DOHH2 (cell line): Measurements from ENCODE around the gene AVPI1.

ENCODE experiments used
- H3F3A ChIP-seq: fragments of 200-600 bp; sonication (generic), shearing (Covaris generic); 2 replicates; pipeline ENCODE4 v1.6.0; 2016; ENCODE audit warnings: antibody characterized with exemption, mild to moderate bottlenecking; ENCODE audit not compliant: control insufficient read depth, insufficient read depth
- H3K27ac ChIP-seq: fragments of 200-600 bp; sonication (generic); 2 replicates; pipeline ENCODE4 v1.5.1; 2014; ENCODE audit warnings: low read depth, mild to moderate bottlenecking, low read length, moderate library complexity
- H3K27me3 ChIP-seq: fragments of 200-600 bp; sonication (generic); 2 replicates; pipeline ENCODE4 v1.6.1; 2014; ENCODE audit warnings: mild to moderate bottlenecking, low read length, mixed read lengths; ENCODE audit not compliant: control insufficient read depth
- H3K36me3 ChIP-seq: fragments of 200-600 bp; sonication (generic); 2 replicates; pipeline ENCODE4 v1.6.1; 2014; ENCODE audit warnings: mild to moderate bottlenecking, low read length, moderate library complexity, mixed read lengths; ENCODE audit not compliant: control insufficient read depth
- H3K4me1 ChIP-seq: fragments of 200-600 bp; sonication (generic); 2 replicates; pipeline ENCODE4 v1.6.1; 2014; ENCODE audit warnings: mild to moderate bottlenecking, low read length, mixed read lengths; ENCODE audit not compliant: control insufficient read depth
- H3K4me2 ChIP-seq: fragments of 200-600 bp; sonication (generic); 2 replicates; pipeline ENCODE4 v1.6.0; 2014; ENCODE audit warnings: mild to moderate bottlenecking, low read length, moderate library complexity
- H3K4me3 ChIP-seq: fragments of 200-600 bp; sonication (generic); 2 replicates; pipeline ENCODE4 v1.5.1; 2014; ENCODE audit warnings: mild to moderate bottlenecking, low read length, mixed read lengths
- H3K79me2 ChIP-seq: fragments of 200-600 bp; sonication (generic); 2 replicates; pipeline ENCODE4 v1.6.1; 2014; ENCODE audit warnings: mild to moderate bottlenecking, low read length, mixed read lengths; ENCODE audit not compliant: control insufficient read depth
- H3K9me2 ChIP-seq: fragments of 200-600 bp; sonication (generic); replicated peaks from 2 replicates; pipeline ENCODE4 v1.6.1; 2014; ENCODE audit warnings: mild to moderate bottlenecking, low read length, mixed read lengths; ENCODE audit not compliant: control insufficient read depth
- H3K9me3 ChIP-seq: fragments of 200-600 bp; sonication (generic); 2 replicates; pipeline ENCODE4 v1.6.1; 2014; ENCODE audit warnings: antibody characterized with exemption, low read length, mixed read lengths; ENCODE audit not compliant: control insufficient read depth, insufficient read depth
- H4K20me1 ChIP-seq: fragments of 200-600 bp; sonication (generic); 2 replicates; pipeline ENCODE4 v1.6.0; 2014; ENCODE audit warnings: low read depth, mild to moderate bottlenecking, antibody characterized with exemption, low read length, moderate library complexity; ENCODE audit not compliant: control insufficient read depth, insufficient read depth
- CTCF ChIP-seq: fragments of 200-600 bp; sonication (generic); IDR thresholded peaks from one replicate; pipeline ENCODE4 v1.5.1; 2014; ENCODE audit warnings: antibody characterized with exemption, mild to moderate bottlenecking, low read depth, low read length; ENCODE audit not compliant: poor library complexity, severe bottlenecking
- EZH2phosphoT487 ChIP-seq: fragments of 200-600 bp; sonication (generic); IDR thresholded peaks from 2 replicates; pipeline ENCODE4 v1.6.1; 2017; ENCODE audit warnings: borderline replicate concordance, mild to moderate bottlenecking, antibody characterized with exemption, low read length, moderate library complexity, mixed read lengths

The AVPI1 gene

GRCh38 chr10:97675222-97675621, 11.8 kb downstream of the AVPI1 start:
- H3K36me3 ChIP-seq, result peaks cover 23% of the 10 kb centered on the region
- no peaks in the 10 kb centered on the region for H4K20me1 ChIP-seq
- peaks cover 8% of the 10 kb centered on the region for H3K4me1 ChIP-seq
- H3F3A ChIP-seq, result no peaks in the 10 kb centered on the region; the same call in 1 of the 2 replicates
- H3K9me2 ChIP-seq, result no peaks in the 10 kb centered on the region
- H3K4me2 ChIP-seq, result no peak overlapping the region
- TF ChIP-seq EZH2phosphoT487, result no peak
- no peak for TF ChIP-seq CTCF
- no peaks in the 10 kb centered on the region for H3K9me3 ChIP-seq
- no peak overlapping the region for H3K4me3 ChIP-seq
- H3K79me2 ChIP-seq, result no peaks in the 10 kb centered on the region
- no peaks in the 10 kb centered on the region for H3K27me3 ChIP-seq
- H3K27ac ChIP-seq, result no peak overlapping the region

- H3F3A ChIP-seq, result no peaks in the 10 kb centered on the region; the same call in 1 of the 2 replicates
- no peak overlapping the region for H3K4me3 ChIP-seq
- no peaks in the 10 kb centered on the region for H3K27me3 ChIP-seq
- no peaks in the 10 kb centered on the region for H4K20me1 ChIP-seq
- H3K4me1 ChIP-seq, result peaks cover 8% of the 10 kb centered on the region
- H3K9me2 ChIP-seq, result no peaks in the 10 kb centered on the region
- no peak overlapping the region for H3K27ac ChIP-seq
- TF ChIP-seq CTCF, result no peak
- no peak for TF ChIP-seq EZH2phosphoT487
- peaks cover 23% of the 10 kb centered on the region for H3K36me3 ChIP-seq
- no peaks in the 10 kb centered on the region for H3K9me3 ChIP-seq
- no peak overlapping the region for H3K4me2 ChIP-seq
- no peaks in the 10 kb centered on the region for H3K79me2 ChIP-seq
These were observed 13.1 kb downstream of the AVPI1 start for GRCh38 chr10:97673736-97674525.

- TF ChIP-seq EZH2phosphoT487, result no peak
- TF ChIP-seq CTCF, result no peak
- Histone ChIP-seq H3F3A (no peaks in the 10 kb centered on the region), H3K36me3 (peaks cover 26% of the 10 kb centered on the region), H3K27ac (no peak overlapping the region), H4K20me1 (no peaks in the 10 kb centered on the region), H3K79me2 (no peaks in the 10 kb centered on the region), H3K4me3 (no peak overlapping the region), H3K27me3 (no peaks in the 10 kb centered on the region), H3K4me2 (no peak overlapping the region), H3K4me1 (no peaks in the 10 kb centered on the region), H3K9me2 (no peaks in the 10 kb centered on the region), H3K9me3 (no peaks in the 10 kb centered on the region)
These were observed 17.5 kb downstream of the AVPI1 start for GRCh38 chr10:97669571-97669970.
